Epithelial cell of esophagus (primary cell): ENCODE measurements around the gene MED26.

Experiments used
- DNase-seq: peaks from one replicate; pipeline ENCODE4 v3.0.0; 2010; ENCODE audit warnings: low read depth
- H3K4me3 ChIP-seq: 2 replicates; pipeline ENCODE4 v1.5.1; 2011; ENCODE audit warnings: mild to moderate bottlenecking, low read length, control low read depth
- TF ChIP-seq, protein P1 (sequence below): IDR thresholded peaks from 2 replicates; pipeline ENCODE4 v1.5.1; 2011; ENCODE audit warnings: low read depth, mild to moderate bottlenecking, low read length, control low read depth, inconsistent platforms; ENCODE audit not compliant: insufficient read depth; ENCODE audit errors: missing control alignments

Gene MED26

DNA sequence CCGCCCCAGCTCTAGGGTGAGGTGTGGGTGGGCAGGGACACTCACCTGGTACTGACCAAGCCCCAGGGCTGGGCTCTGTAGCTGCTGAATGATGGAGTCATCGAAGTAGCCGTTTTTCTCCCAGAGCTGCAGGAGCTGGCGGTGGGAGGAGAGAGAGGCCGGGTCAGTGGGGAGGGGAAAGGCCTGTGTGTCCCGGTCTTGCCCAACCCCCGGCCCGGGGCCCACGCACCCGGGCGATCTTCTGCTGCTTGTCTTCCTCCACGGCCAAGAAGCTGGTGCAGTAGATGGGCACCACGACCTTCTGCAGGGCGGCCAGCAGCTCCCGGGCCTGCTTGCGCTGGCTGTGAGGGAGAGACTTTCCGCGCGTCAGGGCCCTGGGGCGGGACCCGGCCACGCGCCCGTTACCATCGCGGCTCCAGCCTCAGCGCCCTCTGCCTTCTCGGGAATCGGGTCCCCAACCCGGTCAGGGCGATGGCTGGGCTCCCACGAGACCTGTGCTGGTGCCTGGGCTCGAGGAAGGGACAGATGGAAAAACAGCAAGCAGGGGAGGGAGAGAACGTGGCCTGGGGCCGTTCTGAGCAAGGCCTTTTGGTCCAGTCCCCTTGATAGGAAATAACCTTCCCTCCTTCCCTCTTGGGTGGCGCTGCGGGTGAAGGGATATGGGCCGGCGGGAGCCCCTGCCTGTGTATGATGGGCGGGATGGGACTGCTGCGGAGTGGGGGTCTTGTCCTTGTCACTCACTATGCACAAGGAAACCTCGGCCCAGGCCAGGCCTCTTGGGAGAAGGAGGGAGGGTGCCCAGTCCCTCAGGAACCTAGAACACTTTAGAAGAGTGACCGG is 97.2 kb downstream of the MED26 start:
- TF ChIP-seq, protein P1, sequence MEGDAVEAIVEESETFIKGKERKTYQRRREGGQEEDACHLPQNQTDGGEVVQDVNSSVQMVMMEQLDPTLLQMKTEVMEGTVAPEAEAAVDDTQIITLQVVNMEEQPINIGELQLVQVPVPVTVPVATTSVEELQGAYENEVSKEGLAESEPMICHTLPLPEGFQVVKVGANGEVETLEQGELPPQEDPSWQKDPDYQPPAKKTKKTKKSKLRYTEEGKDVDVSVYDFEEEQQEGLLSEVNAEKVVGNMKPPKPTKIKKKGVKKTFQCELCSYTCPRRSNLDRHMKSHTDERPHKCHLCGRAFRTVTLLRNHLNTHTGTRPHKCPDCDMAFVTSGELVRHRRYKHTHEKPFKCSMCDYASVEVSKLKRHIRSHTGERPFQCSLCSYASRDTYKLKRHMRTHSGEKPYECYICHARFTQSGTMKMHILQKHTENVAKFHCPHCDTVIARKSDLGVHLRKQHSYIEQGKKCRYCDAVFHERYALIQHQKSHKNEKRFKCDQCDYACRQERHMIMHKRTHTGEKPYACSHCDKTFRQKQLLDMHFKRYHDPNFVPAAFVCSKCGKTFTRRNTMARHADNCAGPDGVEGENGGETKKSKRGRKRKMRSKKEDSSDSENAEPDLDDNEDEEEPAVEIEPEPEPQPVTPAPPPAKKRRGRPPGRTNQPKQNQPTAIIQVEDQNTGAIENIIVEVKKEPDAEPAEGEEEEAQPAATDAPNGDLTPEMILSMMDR: no peak
- DNase-seq: no peak
- H3K4me3 ChIP-seq: no peak overlapping the region

DNA sequence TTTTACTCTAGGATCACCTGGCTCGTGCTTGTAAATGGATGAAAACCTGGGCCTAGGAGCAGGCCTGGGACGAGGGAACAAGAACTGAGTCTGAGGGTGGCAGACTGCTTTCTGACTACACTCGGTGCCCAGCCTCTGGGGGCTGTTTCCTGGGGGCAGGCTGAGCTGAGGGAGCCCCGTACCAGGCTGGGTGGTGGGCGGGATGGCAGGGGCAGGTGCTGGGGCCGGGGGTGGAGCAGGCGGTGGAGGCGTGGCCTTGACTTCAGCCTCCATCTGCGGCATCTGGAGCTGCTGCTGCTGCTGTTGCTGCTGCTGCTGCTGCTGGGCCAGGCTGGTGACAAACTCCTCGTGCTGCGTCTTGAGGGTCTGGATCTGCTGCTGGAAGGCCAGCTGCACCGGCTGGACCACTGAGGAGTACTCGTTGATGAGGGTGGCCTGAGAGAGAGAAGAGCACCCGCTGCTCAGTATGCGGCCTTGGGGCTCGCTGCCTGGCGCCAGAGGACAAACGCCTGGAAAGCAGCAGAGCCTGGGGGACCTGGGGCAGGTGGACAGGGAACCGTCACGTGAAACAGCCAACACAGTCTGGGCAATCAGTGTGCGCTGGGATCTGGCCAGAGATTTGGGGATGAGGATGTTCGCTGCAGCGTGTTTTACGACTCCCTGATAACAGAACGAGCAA is 98.4 kb downstream of the MED26 start:
- no peak for DNase-seq
- H3K4me3 ChIP-seq: no peak overlapping the region
- TF ChIP-seq, protein P1: no peak

DNA sequence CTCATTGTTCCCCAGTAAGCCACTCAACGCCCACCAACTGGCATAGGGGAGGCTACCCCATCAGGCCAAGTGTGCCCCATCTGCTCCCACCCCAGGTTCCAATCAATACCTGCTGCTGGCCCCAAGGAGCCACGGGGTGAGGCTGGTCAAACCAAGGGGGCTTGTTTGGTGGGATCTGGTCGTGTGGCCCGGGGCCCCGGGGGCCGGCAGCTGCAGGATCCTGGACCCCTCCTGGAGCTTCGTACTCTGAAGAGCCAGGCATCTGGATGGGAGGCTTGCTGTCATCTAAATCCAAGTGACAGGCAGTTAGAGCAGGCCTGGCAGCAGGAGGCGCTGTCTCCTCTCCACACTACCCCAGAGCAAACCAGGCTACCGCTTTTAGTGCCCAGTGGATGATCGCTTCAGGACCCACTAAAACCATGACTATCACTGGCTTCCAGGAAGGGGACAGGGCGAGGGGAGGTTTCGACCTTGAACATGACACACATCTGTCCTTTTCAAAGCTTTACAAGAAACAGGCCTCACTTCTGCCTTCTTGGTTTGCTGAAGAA is 100.0 kb downstream of the MED26 start:
- TF ChIP-seq, protein P1: peak; percentile 44
- peak; percentile 29 for DNase-seq
- H3K4me3 ChIP-seq: no peak overlapping the region

DNA sequence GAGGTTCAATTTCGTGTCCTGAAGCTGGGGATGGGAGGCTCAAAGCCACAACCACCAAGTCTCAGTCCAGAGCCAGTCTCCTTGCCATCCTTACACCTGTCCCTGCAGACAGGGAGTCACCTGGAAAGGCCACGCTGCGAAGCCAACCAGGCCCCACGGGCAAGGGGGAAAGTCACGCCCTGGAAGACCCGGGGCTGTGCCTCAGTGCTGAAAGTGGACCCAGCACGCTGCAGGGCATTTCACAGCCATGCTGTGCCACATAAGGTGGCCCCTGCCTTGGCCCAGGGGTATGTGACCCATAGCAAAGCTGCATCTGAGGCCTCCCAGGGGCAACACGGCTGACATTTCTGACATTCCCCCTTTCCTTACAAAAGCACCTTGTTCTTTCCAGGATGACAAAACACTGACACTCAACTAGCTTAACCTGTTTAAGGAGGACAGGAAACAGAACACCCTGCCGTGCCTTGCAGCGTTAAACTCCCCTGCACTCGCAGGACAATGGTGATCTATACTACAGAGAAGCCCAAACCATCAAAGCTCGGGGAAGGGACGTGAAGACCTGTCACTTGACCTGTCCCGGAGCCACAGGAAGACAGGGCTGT is 100.6 kb downstream of the MED26 start:
- TF ChIP-seq, protein P1: no peak
- H3K4me3 ChIP-seq: no peak overlapping the region
- DNase-seq: peak; percentile 60

DNA sequence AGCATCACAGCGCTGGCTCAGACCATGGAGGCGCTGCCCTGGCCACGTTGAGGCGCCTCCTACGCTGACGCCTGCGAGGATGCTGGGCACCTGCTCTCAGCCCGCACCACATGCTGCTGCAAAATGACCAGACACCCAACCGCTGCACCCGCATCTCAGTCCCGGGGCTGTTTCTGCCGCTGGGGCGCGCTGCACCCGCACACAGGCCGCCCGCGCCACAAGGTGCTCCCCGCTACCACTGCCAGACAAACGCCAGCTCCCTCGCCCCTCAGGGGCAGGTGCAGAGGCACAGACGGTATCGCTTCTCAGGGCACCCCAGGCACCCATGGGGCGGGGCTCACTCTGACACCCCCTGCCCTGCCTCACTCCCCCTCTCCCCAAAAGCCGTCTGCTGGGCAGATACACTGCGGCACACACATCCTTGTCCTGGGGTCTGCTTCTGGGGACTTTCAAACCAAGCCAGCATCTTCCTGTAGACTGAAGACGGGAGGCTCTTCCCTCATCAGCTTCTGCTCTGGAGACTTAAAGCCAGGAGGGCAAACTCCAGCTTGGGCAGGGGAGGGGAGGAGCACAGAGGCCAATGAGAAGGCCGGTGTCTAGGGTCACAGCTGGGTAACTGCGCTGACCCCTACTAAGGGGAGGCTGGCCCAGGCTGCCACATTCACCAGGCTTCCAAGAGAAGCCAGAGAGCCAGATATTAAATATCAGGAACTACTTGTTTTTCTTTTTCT is 102.1 kb downstream of the MED26 start:
- TF ChIP-seq, protein P1: no peak
- no peak overlapping the region for H3K4me3 ChIP-seq
- no peak for DNase-seq

DNA sequence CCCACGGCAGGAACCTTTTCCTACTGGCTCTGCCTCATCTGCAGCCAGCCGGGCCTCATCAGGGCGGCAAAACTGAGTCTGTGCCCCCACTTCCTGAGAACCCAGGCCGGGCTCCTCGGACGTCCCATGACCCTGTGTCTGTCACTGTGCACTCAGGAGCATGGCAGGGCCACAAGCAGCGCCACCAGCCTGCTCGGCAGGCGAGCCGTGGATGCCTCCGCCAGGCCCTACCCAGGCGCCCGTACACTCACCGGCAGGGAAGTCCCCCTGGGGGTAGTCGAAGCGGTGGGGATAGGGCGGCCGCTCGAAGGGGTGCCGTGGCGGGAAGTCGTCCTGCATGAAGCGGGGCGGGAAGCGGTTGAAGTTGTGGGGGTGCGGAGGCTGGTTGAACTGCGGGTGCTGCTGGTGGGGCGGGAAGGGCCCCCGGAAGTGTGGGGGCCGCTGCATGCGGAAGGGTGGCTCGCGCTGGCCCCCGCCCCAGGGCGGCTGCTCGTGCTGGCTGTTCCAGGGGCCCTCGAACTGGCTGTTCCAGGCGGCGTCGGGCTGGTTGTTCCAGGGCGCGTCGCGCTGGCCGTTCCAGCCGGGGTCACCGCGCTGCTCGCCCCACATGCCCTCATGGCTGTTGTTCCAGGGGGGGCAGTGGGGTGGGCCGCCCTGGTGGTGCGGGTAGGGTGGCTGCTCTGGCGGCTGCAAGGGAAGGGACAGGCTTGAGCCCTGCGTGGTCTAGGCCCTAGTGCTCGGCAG is 102.8 kb downstream of the MED26 start:
- TF ChIP-seq, protein P1: no peak
- DNase-seq: no peak
- no peak overlapping the region for H3K4me3 ChIP-seq
